Stimulated activated CD8-positive, alpha-beta memory T cell treated with anti-CD3 and anti-CD28 coated beads, Interleukin-4, amount 100 ng/mL, for 1 hour (primary cell): ENCODE results near the gene PLEK.
"Not testable (repeated sequence)": the region's sequence is repeated elsewhere in the genome, so short reads cannot be mapped to it uniquely, and the experiment has no call there.

Experiments
- DNase-seq, 2 donors: peaks; one replicate each; pipeline ENCODE4 v3.0.0-alpha.2; 2020; ENCODE audit warnings: low read depth in 2 of 2, low spot score in 1 of 2

PLEK gene

GRCh38 chr2:68365087-68365486, at the start of gene PLEK:
PLEK (plus strand) TSS chr2:68365282; CDS start chr2:68365352, 70 bp downstream.
- DNase-seq, result no peak

DNA sequence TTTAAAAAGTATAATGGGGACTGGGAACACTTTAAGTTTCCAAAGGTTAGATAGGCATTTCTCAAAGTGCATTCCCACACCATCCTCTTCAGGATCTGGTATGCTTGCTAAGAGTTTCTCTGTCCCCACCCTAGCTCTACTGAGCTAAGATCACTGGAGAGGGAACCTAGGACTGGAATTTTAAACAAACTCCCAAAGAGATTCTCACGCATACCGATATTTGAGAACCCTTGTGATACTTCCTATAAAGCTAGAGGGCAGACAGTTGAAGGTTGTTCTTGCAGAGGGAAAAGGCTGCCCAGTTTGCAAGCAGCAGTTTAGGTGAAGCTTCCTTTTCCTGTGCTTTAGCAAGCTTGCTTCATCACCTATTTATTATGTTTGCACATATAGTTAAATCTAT, 49.0 kb upstream of the PLEK start:
- no peak for DNase-seq

GRCh38 chr2:68317971-68318913, 46.8 kb upstream of the PLEK start:
- DNase-seq, result no peak

DNA sequence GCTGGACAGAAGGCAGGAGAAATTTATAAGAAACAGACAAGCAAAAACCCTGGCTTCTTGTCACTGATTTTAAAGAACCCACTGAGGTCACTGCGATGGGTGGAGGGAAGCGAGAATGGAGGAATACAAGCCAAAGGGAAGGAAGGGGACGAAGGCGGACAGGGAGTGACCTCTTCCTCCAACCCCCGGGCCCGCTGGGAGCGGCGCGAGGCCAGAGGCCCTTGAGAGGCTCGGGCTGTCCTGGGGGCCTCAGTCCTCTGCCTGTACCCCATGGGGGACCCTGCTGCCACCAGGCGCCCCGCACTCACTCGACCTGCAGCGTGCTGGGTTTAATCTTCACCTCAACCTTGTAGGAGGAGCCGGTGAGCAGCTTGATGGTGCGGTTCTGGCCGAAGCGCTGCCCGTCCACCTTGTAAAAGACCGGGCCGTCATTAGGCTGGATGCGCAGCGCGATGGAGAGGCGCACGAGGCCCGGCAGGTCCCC, 46.1 kb upstream of the PLEK start:
- DNase-seq, result no peak

GRCh38 chr2:68319398-68320117, 45.5 kb upstream of the PLEK start, which contains the start of gene CNRIP1:
CNRIP1 (minus strand) TSS chr2:68319949; CDS start chr2:68319400, 549 bp downstream.
- no peak for DNase-seq

GRCh38 chr2:68320118-68320641, 44.9 kb upstream of the PLEK start:
- DNase-seq, result no peak

DNA sequence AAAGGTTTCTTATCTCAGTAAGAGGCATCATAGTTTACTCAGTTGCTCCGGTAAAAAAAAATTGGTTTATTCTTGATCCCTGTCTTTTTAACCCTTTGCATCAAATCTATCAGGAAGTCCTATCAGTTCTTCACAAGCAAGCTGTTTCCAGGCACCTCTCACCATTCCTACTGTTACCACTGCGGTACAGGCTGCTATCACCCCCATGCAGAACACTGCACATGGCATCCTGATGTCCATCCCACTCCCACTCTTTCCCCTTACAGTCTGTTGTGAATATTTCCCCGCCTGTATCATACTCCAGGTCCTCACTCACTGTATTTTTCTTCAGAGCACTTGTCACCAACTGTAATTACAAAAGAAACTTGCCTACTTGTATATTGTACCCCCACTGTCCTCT, 40.0 kb upstream of the PLEK start:
- DNase-seq, result no peak

- no peak for DNase-seq
Measured at GRCh38 chr2:68328901-68329300, 36.2 kb upstream of the PLEK start.

GRCh38 chr2:68330691-68331090, 34.4 kb upstream of the PLEK start:
- no peak for DNase-seq

DNA sequence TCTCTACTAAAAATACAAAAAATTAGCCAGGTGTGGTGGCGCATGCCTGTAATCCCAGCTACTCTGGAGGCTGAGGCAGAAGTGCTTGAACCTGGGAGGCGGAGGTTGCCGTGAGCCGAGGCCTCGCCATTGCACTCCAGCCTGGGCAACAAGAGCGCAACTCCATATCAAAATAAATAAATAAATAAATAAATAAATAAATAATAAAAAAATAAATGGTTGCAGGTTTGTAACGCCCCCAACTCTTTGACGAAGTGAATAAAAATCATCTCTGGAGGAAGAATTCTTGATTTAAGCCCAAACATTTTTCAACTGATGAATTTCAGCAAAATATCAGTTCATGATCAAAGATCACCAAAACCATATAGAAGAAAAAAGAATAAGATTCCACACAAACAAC, 32.1 kb upstream of the PLEK start:
- no peak for DNase-seq

- DNase-seq, result no peak
Measured at GRCh38 chr2:68333931-68334330, 31.2 kb upstream of the PLEK start.

DNA sequence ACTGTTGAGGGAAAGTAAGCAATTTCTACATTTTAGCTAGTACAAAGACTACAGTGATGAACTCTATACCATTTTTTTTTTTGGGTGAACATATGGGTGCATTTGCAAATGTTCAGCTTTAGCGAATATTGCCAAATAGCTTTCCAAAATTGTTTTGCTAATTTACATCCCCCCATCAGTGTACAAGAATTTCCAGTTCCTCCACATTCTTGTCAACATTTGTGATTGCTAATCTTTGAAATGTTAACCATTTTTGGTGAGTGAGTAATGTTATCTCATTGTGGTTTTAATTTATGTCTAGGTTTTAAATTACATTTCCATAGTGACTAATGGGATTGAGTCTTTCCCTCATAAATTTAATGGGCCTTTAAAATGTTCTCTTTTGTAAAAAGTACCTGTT, 28.9 kb upstream of the PLEK start:
- no peak for DNase-seq

DNA sequence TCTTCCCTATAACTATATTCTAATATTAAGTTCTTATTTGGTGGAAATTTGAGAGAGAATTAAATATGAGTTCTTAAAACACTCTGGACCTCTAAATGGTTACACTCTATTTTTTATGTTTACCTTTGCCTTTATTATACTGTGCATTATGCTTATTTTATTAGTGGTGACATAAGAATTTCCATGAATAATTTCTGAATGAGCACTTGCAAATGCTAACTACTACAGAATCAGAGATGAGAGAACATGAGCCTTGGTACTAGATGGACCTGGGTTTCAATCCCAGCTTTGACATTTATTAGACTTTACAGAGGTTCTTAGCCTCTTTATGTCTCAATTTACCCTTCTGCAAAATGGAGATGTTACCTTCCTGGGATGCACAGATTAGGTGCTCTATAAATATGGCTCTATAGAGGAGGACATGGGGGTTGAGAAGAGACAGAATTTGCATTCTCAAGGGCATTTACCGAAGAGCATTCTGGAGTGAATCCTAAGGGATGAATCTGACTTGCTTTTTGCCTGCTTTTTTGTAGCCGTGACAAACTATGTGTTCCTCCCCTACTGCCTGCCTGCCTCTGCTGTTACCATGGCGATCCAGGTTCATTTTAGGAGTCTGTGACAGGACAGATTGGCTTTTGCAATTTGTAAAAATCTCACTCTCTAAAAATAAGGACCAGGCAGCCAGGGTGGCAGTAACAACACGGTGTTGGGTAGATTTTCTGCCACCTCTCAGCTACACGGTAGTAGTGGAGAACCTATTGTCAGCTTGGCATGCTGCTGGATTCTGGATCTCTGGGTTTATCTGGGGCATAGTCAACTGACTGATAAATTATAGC, 24.6 kb upstream of the PLEK start:
- DNase-seq, result no peak

GRCh38 chr2:68341062-68341329, 24.1 kb upstream of the PLEK start:
- no peak for DNase-seq

DNA sequence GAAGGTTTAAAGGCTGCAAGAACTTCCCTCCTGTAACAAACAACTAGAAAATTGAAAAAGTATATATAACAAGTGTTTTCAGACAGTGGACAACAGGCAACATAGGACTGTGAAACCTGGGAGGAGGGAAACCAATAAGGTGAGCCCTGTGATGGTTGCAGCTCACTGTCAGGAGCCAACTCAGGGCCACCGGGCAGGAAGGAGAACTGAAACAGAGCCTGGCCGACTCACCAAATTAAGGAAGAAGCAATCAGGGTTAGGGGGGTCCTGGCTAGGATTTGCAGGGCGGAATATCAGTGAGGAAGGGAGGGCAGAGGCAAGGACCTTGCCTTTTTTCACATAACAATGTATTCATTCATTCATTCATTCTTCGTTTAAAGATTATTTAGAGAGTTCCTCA, 23.5 kb upstream of the PLEK start:
- DNase-seq, result no peak

- DNase-seq, result no peak
Measured at GRCh38 chr2:68342470-68342869, 22.6 kb upstream of the PLEK start.

- DNase-seq, result no peak
Measured at GRCh38 chr2:68344031-68344430, 21.1 kb upstream of the PLEK start.

- DNase-seq, result no peak
Measured at GRCh38 chr2:68345129-68345875, 19.8 kb upstream of the PLEK start.

DNA sequence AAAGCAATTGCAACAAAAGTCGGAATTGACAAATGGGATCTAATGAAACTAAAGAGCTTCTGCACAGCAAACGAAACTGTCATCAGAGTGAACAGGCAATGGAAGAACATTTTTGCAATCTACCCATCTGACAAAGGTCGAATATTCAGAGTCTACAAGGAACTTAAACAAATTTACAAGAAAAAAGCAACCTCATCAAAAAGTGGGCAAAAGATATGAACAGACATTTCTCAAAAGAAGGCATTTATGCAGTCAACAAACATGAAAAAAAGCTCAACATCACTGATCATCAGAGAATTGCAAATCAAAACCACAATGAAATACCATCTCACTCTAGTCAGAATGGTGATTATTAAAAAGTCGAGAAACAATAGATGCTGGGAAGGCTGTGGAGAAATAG, 16.0 kb upstream of the PLEK start:
- not testable (repeated sequence) for DNase-seq

- no peak for DNase-seq
Measured at GRCh38 chr2:68351997-68352396, 13.1 kb upstream of the PLEK start.
